Measurements from ENCODE around the gene PTPRK.

The PTPRK gene

GRCh38 chr6:128162423-128162822 lies 358.0 kb downstream of the PTPRK start:
- Histone ChIP-seq H3K4me1 (no peaks in the 10 kb centered on the region), H3K4me3 (ENCODE audit: low read depth, low read length) (no peak overlapping the region), H3K27ac (no peak overlapping the region), H2AFZ (no peak overlapping the region), H3K36me3 (ENCODE audit: control insufficient read depth, insufficient read depth, low read length) (no peaks in the 10 kb centered on the region), H3K9me3 (ENCODE audit: control insufficient read depth, low read length) (no peaks in the 10 kb centered on the region), H3K27me3 (ENCODE audit: control insufficient read depth, insufficient read depth, low read length) (no peaks in the 10 kb centered on the region), H3K4me2 (ENCODE audit: low read length) (no peak overlapping the region), H3K79me2 (no peaks in the 10 kb centered on the region), H3K9ac (no peak overlapping the region)
- no peak for TF ChIP-seq CTCF (IDR thresholded peaks at IDR 0.05)

GRCh38 chr6:128161839-128162238 lies 358.6 kb downstream of the PTPRK start:
- no peaks in the 10 kb centered on the region for H3K27me3 ChIP-seq (ENCODE audit: control insufficient read depth, insufficient read depth, low read length)
- no peaks in the 10 kb centered on the region for H3K9me3 ChIP-seq (ENCODE audit: control insufficient read depth, low read length)
- H3K4me2 ChIP-seq (ENCODE audit: low read length), result no peak overlapping the region
- H3K79me2 ChIP-seq, result no peaks in the 10 kb centered on the region
- no peak overlapping the region for H2AFZ ChIP-seq
- H3K9ac ChIP-seq, result no peak overlapping the region
- no peaks in the 10 kb centered on the region for H3K4me1 ChIP-seq
- H3K36me3 ChIP-seq (ENCODE audit: control insufficient read depth, insufficient read depth, low read length), result no peaks in the 10 kb centered on the region
- TF ChIP-seq CTCF (IDR thresholded peaks at IDR 0.05), result no peak
- H3K4me3 ChIP-seq (ENCODE audit: low read depth, low read length), result no peak overlapping the region
- H3K27ac ChIP-seq, result no peak overlapping the region

- Histone ChIP-seq H3K27me3 (ENCODE audit: control insufficient read depth, insufficient read depth, low read length) (no peaks in the 10 kb centered on the region), H3K4me1 (no peaks in the 10 kb centered on the region), H3K27ac (no peak overlapping the region), H3K9ac (no peak overlapping the region), H3K36me3 (ENCODE audit: control insufficient read depth, insufficient read depth, low read length) (no peaks in the 10 kb centered on the region), H3K4me2 (ENCODE audit: low read length) (no peak overlapping the region), H3K4me3 (ENCODE audit: low read depth, low read length) (no peak overlapping the region), H3K79me2 (no peaks in the 10 kb centered on the region), H3K9me3 (ENCODE audit: control insufficient read depth, low read length) (no peaks in the 10 kb centered on the region), H2AFZ (no peak overlapping the region)
- no peak for TF ChIP-seq CTCF (IDR thresholded peaks at IDR 0.05)
Observed at GRCh38 chr6:128161263-128161662, 359.1 kb downstream of the PTPRK start.

- Histone ChIP-seq H3K27ac (no peak overlapping the region), H3K36me3 (ENCODE audit: control insufficient read depth, insufficient read depth, low read length) (no peaks in the 10 kb centered on the region), H3K9me3 (ENCODE audit: control insufficient read depth, low read length) (no peaks in the 10 kb centered on the region), H3K9ac (no peak overlapping the region), H3K4me1 (no peaks in the 10 kb centered on the region), H3K79me2 (no peaks in the 10 kb centered on the region), H3K27me3 (ENCODE audit: control insufficient read depth, insufficient read depth, low read length) (no peaks in the 10 kb centered on the region), H3K4me2 (ENCODE audit: low read length) (no peak overlapping the region), H2AFZ (no peak overlapping the region), H3K4me3 (ENCODE audit: low read depth, low read length) (no peak overlapping the region)
- no peak for TF ChIP-seq CTCF (IDR thresholded peaks at IDR 0.05)
Observed at GRCh38 chr6:128158496-128158895, 361.9 kb downstream of the PTPRK start.

- H3K9me3 ChIP-seq (ENCODE audit: control insufficient read depth, low read length), result no peaks in the 10 kb centered on the region
- no peak overlapping the region for H3K27ac ChIP-seq
- H3K4me3 ChIP-seq (ENCODE audit: low read depth, low read length), result no peak overlapping the region
- TF ChIP-seq CTCF (IDR thresholded peaks at IDR 0.05), result no peak
- H3K4me2 ChIP-seq (ENCODE audit: low read length), result no peak overlapping the region
- no peak overlapping the region for H2AFZ ChIP-seq
- no peaks in the 10 kb centered on the region for H3K36me3 ChIP-seq (ENCODE audit: control insufficient read depth, insufficient read depth, low read length)
- no peaks in the 10 kb centered on the region for H3K27me3 ChIP-seq (ENCODE audit: control insufficient read depth, insufficient read depth, low read length)
- no peak overlapping the region for H3K9ac ChIP-seq
- H3K4me1 ChIP-seq, result no peaks in the 10 kb centered on the region
- H3K79me2 ChIP-seq, result no peaks in the 10 kb centered on the region
Observed at GRCh38 chr6:128156321-128157111, 363.9 kb downstream of the PTPRK start.

Data from parathyroid adenoma (tissue), 2 donors.